ENCODE results near the gene ARHGEF28. TPM values are rescaled to one million over a fixed set of nuclear protein-coding genes. Genes with fewer than 3 reads are reported as not detected.

ARHGEF28 gene
- total RNA-seq, 1 experiment from 2014 or later, result 0.57 TPM

DNA sequence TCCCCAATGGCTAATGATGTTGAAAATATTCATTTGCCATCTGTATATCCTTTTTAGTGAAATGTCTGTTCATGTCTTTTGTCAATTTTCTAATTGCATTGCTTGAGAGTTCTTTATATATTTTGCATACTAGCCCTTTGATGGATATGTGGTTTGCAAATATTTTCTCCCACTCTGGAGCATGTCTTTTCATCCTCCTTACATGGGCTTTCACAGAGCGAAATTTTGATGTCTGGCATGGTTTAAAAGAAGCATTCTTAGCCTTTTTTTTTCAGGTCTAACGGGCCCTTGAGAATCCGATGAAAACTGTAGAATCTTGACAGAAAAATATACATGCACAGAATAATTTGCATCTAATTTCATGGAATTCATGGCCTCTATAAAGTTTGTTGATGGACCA, 44.7 kb downstream of the ARHGEF28 start:
- Histone ChIP-seq H4K91ac (ENCODE audit: insufficient read length, low read depth, low read length) (no peak overlapping the region), H4K8ac (replicated peaks; ENCODE audit: insufficient read length, low read depth, low read length) (no peak overlapping the region), H3K27me3 (ENCODE audit: insufficient read depth, low read length) (no peaks in the 10 kb centered on the region), H3K23ac (ENCODE audit: insufficient read length, low read depth, low read length) (no peak overlapping the region), H4K5ac (ENCODE audit: insufficient read length, low read depth, low read length) (no peak overlapping the region), H3K9me3 (ENCODE audit: control insufficient read depth, low read depth, low read length) (no peaks in the 10 kb centered on the region), H2BK5ac (ENCODE audit: insufficient read length, low read length) (no peak overlapping the region), H2BK20ac (ENCODE audit: low read depth, low read length, poor library complexity, severe bottlenecking) (no peak overlapping the region), H2BK12ac (ENCODE audit: insufficient read length, low read depth, low read length) (no peak overlapping the region), H3K4me2 (ENCODE audit: insufficient read depth, insufficient read length, low read length) (no peak overlapping the region), H3K27ac (ENCODE audit: insufficient read length, low read depth, low read length) (no peak overlapping the region), H3K14ac (ENCODE audit: insufficient read depth, low read length) (no peak overlapping the region), H3K56ac (ENCODE audit: insufficient read length, low read depth, low read length) (no peak overlapping the region), H3K18ac (ENCODE audit: insufficient read length, low read depth, low read length) (no peak overlapping the region), H3K23me2 (ENCODE audit: insufficient read length, low read depth, low read length, poor library complexity, severe bottlenecking) (no peaks in the 10 kb centered on the region), H3K79me1 (ENCODE audit: insufficient read depth, low read depth, low read length, poor library complexity, severe bottlenecking) (no peaks in the 10 kb centered on the region), H2AFZ (ENCODE audit: low read length) (no peak overlapping the region), H3K4ac (ENCODE audit: low read depth, low read length) (no peak overlapping the region), H3K9ac (ENCODE audit: extremely low read depth, insufficient read length, low read length) (no peak overlapping the region), H3K79me2 (ENCODE audit: insufficient read depth, low read length) (no peaks in the 10 kb centered on the region), H3T11ph (ENCODE audit: low read length) (no peak overlapping the region), H2AK5ac (ENCODE audit: insufficient read length, low read length) (no peak overlapping the region), H4K20me1 (ENCODE audit: control insufficient read depth, insufficient read depth, insufficient read length) (no peaks in the 10 kb centered on the region), H2BK15ac (ENCODE audit: low read depth, low read length) (no peak overlapping the region), H3K4me1 (ENCODE audit: insufficient read depth, low read length) (no peaks in the 10 kb centered on the region), H2BK120ac (ENCODE audit: low read depth, low read length, poor library complexity, severe bottlenecking) (no peak overlapping the region)
- no peak for TF ChIP-seq CTCF (conservative IDR thresholded peaks at IDR 0.05)
- Mint-ChIP-seq H3K27me3 (ENCODE audit: low read depth) (no peaks in the 10 kb centered on the region), H3K9me3 (no peaks in the 10 kb centered on the region), H3K4me1 (peaks cover 7 to 9% of the 10 kb centered on the region in 2 experiments; a peak in 3 of 4 replicates), H3K27ac (no peak overlapping the region), H3K36me3 (ENCODE audit: insufficient read depth in 1 of 3, low read depth in 3 of 3) (no peaks in the 10 kb centered on the region), H3K4me3 (no peak overlapping the region)
- WGBS (ENCODE audit: extremely low coverage, insufficient read length, low lambda C conversion rate), result no CpG with 5 or more reads among the region's 3 CpGs
- no peak for DNase-seq
